Uterus (tissue), 2 donors: Measurements from ENCODE around the gene ATP5PD.

Experiments
- POLR2A ChIP-seq, 2 donors: fragments of 450-650 bp; IDR thresholded peaks; one replicate each; pipeline ENCODE4 v1.6.1; 2016; ENCODE audit warnings: antibody characterized with exemption in 2 of 2, mild to moderate bottlenecking in 1 of 2, moderate library complexity in 1 of 2
- TF ChIP-seq, protein P1 (sequence below), 4 experiments: fragments of 200-600 bp in 2 of 4; fragments of 450-650 bp in 2 of 4; sonication (generic) in 2 of 4; IDR thresholded peaks; one replicate each; pipeline ENCODE4 v1.5.1; 2016 to 2019; ENCODE audit warnings: antibody characterized with exemption in 4 of 4, mild to moderate bottlenecking in 2 of 4, moderate library complexity in 1 of 4

- TF ChIP-seq, protein P1, sequence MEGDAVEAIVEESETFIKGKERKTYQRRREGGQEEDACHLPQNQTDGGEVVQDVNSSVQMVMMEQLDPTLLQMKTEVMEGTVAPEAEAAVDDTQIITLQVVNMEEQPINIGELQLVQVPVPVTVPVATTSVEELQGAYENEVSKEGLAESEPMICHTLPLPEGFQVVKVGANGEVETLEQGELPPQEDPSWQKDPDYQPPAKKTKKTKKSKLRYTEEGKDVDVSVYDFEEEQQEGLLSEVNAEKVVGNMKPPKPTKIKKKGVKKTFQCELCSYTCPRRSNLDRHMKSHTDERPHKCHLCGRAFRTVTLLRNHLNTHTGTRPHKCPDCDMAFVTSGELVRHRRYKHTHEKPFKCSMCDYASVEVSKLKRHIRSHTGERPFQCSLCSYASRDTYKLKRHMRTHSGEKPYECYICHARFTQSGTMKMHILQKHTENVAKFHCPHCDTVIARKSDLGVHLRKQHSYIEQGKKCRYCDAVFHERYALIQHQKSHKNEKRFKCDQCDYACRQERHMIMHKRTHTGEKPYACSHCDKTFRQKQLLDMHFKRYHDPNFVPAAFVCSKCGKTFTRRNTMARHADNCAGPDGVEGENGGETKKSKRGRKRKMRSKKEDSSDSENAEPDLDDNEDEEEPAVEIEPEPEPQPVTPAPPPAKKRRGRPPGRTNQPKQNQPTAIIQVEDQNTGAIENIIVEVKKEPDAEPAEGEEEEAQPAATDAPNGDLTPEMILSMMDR (IDR thresholded peaks at IDR 0.05), result no peak
- no peak for TF ChIP-seq POLR2A (IDR thresholded peaks at IDR 0.05)
Measured at GRCh38 chr17:75074532-75074931, 27.8 kb upstream of the ATP5PD start.
